HG02884 (cell line): ENCODE results near the gene HOXD3.

Experiments used
- ATAC-seq: cut with Tn5 transposase; IDR thresholded peaks from one replicate; pipeline ENCODE4 v1.9.1; 2021; ENCODE audit warnings: mild to moderate bottlenecking, moderate library complexity; ENCODE audit not compliant: unreplicated experiment

The HOXD3 gene

GRCh38 chr2:176132205-176133171 is 24.6 kb upstream of the HOXD3 start:
- no peak for ATAC-seq

DNA sequence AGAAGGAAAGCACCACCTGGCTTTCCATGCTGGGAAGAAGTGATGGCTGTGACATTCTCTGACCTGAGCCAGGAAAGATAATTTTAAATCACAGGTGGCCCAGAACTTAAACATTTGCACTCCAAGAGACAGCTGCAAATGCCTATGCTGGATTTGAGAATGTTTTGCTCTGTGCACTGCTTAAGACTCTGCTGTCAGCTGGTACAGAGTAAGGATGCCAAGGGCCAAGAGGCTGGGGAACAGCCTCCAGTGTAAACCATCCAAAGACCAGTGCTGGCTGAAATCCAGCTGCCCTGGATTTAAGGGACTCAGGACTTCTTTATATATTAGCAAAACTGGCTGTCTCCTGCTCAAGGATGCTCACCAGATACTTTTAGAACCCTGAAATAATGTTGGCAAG is 23.7 kb upstream of the HOXD3 start:
- no peak for ATAC-seq

- ATAC-seq, result no peak
These were observed 23.1 kb upstream of the HOXD3 start for GRCh38 chr2:176134035-176134434.

GRCh38 chr2:176135035-176135440 is 22.1 kb upstream of the HOXD3 start:
- no peak for ATAC-seq

DNA sequence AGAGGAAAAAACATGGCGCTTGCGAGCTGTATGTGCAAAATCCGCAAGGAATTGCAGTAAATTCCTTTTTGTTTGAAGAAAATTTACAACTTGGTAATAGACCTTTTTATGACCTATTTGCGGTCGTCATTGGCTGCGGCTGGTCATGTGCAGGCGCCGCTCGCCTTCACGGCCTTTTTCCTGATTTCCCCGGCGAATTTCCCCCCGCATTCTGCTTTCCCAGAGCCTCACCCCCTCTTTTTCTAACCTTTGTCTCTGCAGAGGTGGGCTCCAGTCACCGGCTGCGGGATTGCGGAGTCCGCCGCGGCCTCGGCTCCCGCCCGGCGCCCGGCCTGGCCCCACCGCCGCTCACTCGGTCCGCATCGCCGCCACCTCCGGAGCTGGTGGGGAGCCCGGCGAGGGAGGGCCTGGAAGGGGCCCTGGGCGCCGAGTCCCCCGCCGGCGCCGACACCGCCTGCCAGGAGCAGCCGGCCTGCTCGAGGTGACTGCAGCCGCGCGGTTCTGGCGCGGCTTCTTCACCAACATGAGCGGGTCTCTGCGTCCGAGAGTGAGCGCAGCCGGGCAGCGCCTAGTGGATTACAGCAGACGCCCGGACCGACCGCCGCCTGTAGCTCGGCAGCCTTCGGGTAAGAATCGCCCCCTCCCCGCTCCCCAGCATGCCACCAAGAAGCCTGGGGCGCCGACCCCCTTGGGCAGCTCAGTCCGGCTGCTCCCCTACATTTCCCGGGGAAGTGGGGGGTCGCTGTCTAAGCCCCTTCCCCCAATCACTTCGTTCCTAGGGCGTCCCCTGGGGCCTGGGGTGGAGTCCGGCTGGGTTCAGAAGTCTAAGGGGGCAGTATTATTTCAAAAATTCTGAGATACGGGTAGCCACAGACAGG is 20.5 kb upstream of the HOXD3 start:
- ATAC-seq, result no peak

- no peak for ATAC-seq
These were observed 19.9 kb upstream of the HOXD3 start for GRCh38 chr2:176137252-176137580.

DNA sequence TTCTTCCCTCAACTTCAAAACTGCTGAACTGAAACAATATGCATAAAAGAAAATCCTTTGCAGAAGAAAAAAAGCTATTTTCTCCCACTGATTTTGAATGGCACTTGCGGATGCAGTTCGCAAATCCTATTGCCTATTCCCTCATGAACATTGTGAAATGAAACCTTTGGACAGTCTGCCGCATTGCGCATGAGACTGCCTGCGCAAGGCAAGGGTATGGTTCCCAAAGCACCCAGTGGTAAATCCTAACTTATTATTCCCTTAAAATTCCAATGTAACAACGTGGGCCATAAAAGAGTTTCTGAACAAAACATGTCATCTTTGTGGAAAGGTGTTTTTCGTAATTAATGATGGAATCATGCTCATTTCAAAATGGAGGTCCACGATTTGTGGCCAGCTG is 19.2 kb upstream of the HOXD3 start:
- no peak for ATAC-seq

DNA sequence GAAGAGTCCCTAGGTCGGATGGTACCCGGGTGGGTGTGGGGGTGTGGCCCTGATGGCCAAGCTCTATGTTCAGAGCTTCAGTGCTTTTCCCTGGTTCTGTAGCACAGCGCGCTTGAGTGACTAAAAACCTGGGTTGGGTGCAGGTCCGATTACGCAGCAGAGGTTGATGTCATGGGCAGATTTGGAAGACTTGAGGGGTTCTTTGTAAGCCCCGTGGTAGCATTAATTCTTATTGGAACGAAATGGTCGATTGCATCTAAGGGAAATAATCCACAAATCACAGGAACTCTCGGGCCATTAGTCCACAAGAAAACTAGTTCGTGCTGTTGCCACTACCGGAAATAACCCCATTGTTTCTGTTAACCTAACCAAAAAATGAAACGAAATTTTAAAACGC is 18.6 kb upstream of the HOXD3 start:
- ATAC-seq, result no peak

- no peak for ATAC-seq
These were observed 18.0 kb upstream of the HOXD3 start for GRCh38 chr2:176138923-176139660.

DNA sequence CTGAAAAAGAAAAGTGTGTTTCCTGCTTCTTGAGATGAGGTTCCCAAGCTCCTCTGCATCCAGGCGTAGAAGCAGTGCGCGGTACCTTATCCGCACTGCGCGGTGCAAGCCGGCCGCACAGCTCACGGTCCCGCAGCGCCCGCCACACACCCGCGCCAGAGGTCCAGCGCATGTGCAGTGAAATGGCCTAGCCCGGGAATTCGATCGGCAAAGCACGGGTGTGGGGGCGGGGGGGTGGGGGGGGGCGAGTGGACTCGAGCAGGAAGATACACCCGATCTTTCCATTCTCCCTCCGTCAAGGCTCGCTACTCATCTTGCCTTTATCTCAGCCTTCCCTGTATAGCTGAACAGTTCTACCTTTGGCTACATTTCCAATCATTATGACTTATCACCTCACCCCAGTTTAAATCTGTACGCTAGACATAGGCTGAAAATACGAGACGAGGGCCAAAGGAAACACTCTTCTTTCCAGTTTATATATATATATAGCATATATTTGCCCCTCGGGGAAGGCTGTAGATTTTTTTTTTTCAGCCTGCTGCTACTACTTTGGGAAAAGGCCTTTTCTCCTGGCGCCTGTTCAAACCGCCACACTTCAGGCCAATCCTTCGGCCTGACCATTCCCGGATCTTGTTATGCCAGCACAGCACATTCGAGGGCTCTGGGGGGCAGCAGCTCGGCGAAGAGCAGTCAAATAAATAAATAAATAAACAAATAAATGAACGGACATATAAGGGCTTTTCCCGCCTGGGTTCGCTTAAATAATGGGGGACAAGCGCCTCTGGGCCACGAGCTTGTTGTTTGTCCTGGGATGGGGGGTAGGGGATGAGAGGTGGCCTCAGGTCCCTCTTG is 17.2 kb upstream of the HOXD3 start:
- no peak for ATAC-seq

DNA sequence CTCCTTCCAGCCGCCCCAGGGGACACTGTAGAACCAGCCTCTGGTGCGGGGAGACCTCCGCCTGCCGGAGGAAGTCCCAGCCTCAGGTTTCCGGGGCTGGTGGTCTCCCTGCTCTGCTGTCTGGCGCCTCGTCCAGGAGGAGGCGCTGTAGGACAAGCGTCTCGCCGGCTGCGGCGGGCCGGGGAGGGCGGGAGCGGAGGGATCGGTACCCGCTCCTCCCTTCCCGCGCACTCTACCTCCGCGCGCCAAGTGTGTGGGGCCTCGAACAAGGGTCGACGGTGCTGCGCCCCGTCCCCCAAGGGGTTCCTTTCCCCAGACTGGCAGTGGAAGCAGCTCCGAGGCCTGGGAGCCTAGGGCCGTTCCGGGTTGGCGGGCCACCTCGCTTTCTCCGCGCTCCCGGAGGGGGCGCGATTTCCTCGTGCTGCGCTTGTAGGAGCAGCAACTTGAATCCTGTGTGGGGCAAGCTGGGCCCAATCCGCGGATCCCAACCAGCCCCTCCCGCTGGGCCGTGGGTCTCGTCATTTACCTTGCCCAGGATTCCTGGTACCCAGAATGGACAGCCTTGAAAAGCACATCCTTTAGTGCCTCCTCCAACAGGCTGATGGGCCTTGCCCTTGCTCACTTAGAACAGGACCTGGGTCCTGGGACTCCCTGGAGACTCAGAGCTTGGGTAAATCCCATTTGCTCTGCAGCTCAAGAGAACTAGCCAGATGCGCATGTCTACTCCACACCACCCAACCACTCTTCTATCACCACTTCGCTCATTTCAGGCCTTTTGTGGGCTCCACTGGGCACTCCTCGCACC is 16.4 kb upstream of the HOXD3 start:
- ATAC-seq, result peak; percentile 89

GRCh38 chr2:176142281-176142680 is 14.8 kb upstream of the HOXD3 start:
- ATAC-seq, result no peak

DNA sequence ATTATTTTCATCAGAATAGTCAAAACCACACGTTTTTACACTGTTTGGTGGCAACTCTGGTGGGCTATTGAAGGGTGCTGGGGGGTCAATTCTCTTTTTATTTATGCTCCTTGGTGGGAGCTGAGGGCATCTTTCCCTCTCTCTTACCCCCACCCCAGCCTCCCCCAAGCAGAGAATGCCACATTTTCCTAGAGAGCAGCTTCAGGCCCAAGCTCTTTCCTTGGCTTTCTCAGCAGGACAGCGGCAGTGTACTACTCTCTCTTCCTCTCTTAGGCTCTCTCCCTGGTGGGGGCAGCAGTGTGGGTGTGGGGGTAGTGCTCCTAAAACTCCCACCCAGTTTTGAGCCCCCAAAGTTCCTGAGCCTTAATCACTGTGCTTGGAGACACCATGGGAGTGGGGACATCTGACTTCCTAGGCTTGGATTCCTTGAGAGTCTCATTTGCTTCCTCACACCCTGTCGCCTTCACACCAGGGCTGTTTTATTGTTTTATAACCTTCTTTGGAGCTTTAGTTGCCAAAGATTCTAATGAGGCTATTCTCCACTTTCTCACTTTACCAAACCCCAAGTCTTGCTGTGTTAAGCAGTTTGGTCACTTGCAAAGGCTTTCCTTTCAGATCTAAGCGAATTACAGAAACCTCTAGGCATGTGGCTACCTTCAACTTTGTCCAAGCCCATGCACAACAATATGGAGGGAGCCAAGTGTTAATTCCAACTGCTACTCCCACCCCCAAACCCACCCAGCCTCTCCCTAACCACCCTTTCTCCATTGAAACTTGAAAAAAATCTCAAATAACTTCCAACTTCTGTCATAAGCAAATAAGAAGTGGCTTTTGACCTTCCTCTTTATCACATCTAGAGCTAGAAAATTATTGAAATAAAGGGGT is 11.8 kb upstream of the HOXD3 start:
- no peak for ATAC-seq

- no peak for ATAC-seq
These were observed 11.0 kb upstream of the HOXD3 start for GRCh38 chr2:176146101-176146500.

GRCh38 chr2:176146645-176147044 is 10.5 kb upstream of the HOXD3 start:
- ATAC-seq, result no peak

DNA sequence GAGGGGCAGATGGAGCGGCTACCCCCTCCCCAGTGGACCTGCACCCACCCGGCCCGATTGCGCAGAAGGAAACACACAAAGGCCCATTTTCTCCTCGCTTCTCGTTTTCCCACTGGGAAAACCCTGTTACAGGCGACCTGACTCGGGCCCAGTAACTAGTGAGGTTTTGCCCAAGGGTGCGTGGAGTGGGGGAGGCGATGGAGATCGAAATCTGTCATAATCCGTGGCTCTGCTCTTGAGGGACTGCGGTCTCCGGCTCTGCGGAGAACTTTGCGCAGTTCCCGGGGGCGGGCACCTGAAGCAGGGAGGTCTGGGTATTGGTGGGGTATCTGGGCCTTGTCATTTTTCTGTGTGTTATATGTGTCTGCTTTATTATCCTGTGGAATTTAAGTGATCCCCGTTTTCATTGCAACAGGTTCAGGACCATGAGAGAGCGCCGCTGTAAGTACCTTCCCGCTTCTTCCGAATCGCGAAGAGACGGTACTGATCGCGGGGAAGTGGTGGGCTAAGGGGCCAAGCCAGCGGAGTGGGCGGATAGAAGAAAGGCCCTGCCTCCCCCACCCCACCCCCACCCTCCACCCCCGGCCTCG is 9.8 kb upstream of the HOXD3 start:
- ATAC-seq, result no peak

DNA sequence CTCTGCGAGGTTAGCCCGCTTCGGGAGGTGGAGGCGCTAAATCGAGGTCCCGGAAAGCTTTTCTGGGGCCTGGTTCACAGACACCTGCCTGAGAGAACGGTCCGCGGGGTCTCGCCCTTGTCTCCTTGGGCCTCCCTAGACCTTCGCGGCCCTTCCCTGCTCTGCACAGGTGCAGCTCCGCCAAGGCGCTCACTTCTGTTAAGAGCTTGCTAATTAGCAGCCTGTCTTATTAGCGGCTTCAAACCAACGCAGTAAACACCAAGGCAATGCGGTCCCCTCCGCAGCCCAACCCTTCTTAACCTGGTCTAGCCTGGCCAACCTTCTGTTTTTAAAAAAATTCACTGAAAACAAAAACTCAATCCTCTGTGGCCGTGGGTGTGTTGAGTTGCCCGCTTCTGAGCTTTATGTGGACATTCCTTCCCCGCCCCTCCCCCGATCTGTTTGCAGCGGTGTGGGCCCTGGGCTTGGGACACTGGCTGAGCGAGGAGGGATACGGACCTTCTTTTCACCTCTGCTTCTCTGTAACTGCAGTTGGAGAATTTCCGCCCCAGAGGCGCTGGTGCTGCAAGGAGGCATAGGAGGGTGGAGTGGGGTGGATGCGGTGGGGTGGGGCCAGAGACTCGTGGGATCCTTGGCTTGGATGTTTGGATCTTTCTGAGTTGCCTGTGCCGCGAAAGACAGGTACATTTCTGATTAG is 9.2 kb upstream of the HOXD3 start:
- ATAC-seq, result no peak
